CD14-positive monocyte (primary cell): ENCODE results near the gene PRKAG3. TPM values are rescaled to one million over a fixed set of nuclear protein-coding genes. Genes with fewer than 3 reads are reported as not detected.

ENCODE experiments used
- DNase-seq, 3 donors: peaks; one replicate each; pipeline ENCODE4 v3.0.0-alpha.2; 2011 to 2022
- H2AFZ ChIP-seq: 2 replicates; pipeline ENCODE4 v1.6.0; 2012; ENCODE audit warnings: mild to moderate bottlenecking, low read depth, low read length, inconsistent platforms; ENCODE audit not compliant: insufficient read depth, poor library complexity, severe bottlenecking
- H3K27ac ChIP-seq, 2 donors: 1 replicate in 1 of 2; 2 replicates in 1 of 2; pipeline ENCODE4 v1.5.1; 2012 to 2013; ENCODE audit warnings: low read length in 2 of 2, control low read depth in 1 of 2, inconsistent platforms in 1 of 2, low read depth in 1 of 2, mild to moderate bottlenecking in 1 of 2
- H3K27me3 ChIP-seq, 2 donors: one replicate each; pipeline versions ENCODE4 v1.6.0 to v1.6.1; 2011 to 2013; ENCODE audit warnings: low read length in 2 of 2; ENCODE audit not compliant: control insufficient read depth in 2 of 2, insufficient read depth in 2 of 2
- H3K36me3 ChIP-seq, 2 donors: replicated peaks in 1 of 2; 1 replicate in 1 of 2; 2 replicates in 1 of 2; pipeline versions ENCODE4 v1.5.1 to v1.6.1; 2012 to 2013; ENCODE audit warnings: low read length in 2 of 2, control low read depth in 1 of 2, inconsistent platforms in 1 of 2, mild to moderate bottlenecking in 1 of 2; ENCODE audit not compliant: insufficient read depth in 2 of 2, control insufficient read depth in 1 of 2
- H3K4me1 ChIP-seq, 2 donors: 1 replicate in 1 of 2; 2 replicates in 1 of 2; pipeline versions ENCODE4 v1.5.1 to v1.6.1; 2012 to 2013; ENCODE audit warnings: low read length in 2 of 2, control low read depth in 1 of 2, inconsistent platforms in 1 of 2, mild to moderate bottlenecking in 1 of 2, moderate library complexity in 1 of 2; ENCODE audit not compliant: insufficient read depth in 2 of 2, control insufficient read depth in 1 of 2
- H3K4me2 ChIP-seq: replicated peaks from 2 replicates; pipeline ENCODE3; 2012; ENCODE audit warnings: low read length, moderate library complexity, mild to moderate bottlenecking; ENCODE audit not compliant: poor library complexity, severe bottlenecking; ENCODE audit errors: extremely low read depth
- H3K4me3 ChIP-seq, 3 experiments: fragments of 200-600 bp in 1 of 3; sonication (generic) in 1 of 3; replicated peaks in 1 of 3; 1 replicate in 2 of 3; 2 replicates in 1 of 3; pipeline ENCODE4 v1.5.1; 2011 to 2013; ENCODE audit warnings: low read length in 3 of 3, mild to moderate bottlenecking in 3 of 3, control low read depth in 2 of 3, low read depth in 2 of 3, inconsistent platforms in 1 of 3, moderate library complexity in 1 of 3
- H3K79me2 ChIP-seq: 2 replicates; pipeline ENCODE4 v1.6.0; 2012; ENCODE audit warnings: mild to moderate bottlenecking, control low read depth, inconsistent platforms, low read length, moderate library complexity; ENCODE audit not compliant: insufficient read depth
- H3K9ac ChIP-seq: 2 replicates; pipeline ENCODE4 v1.6.0; 2017; ENCODE audit warnings: low read length, mild to moderate bottlenecking; ENCODE audit not compliant: insufficient read depth, poor library complexity, severe bottlenecking
- H3K9me3 ChIP-seq, 2 donors: replicated peaks in 1 of 2; 1 replicate in 1 of 2; 2 replicates in 1 of 2; pipeline versions ENCODE4 v1.5.1 to v1.6.1; 2012 to 2013; ENCODE audit warnings: low read length in 2 of 2, control low read depth in 1 of 2; ENCODE audit not compliant: control insufficient read depth in 1 of 2, insufficient read depth in 1 of 2
- H4K20me1 ChIP-seq: 2 replicates; pipeline ENCODE4 v1.6.0; 2012; ENCODE audit warnings: mild to moderate bottlenecking, low read length, control low read depth, moderate library complexity; ENCODE audit not compliant: insufficient read depth
- H3K27ac Mint-ChIP-seq, 7 donors: one replicate each; pipeline ENCODE4 v1.8.0; 2020; ENCODE audit warnings: mild to moderate bottlenecking in 7 of 7, mixed read lengths in 7 of 7, moderate library complexity in 6 of 7, inconsistent platforms in 2 of 7
- H3K27me3 Mint-ChIP-seq, 3 donors: one replicate each; pipeline ENCODE4 v1.8.0; 2021 to 2022; ENCODE audit warnings: low read depth in 3 of 3, mild to moderate bottlenecking in 3 of 3, mixed read lengths in 3 of 3, moderate library complexity in 3 of 3, inconsistent platforms in 1 of 3
- H3K36me3 Mint-ChIP-seq, 2 donors: one replicate each; pipeline ENCODE4 v1.8.0; 2020; ENCODE audit warnings: mixed read lengths in 2 of 2, inconsistent platforms in 1 of 2, mild to moderate bottlenecking in 1 of 2
- H3K4me1 Mint-ChIP-seq: one replicate; pipeline ENCODE4 v1.8.0; 2020; ENCODE audit warnings: mild to moderate bottlenecking, mixed read lengths
- H3K4me3 Mint-ChIP-seq, 2 donors: one replicate each; pipeline ENCODE4 v1.8.0; 2020; ENCODE audit warnings: mild to moderate bottlenecking in 2 of 2, mixed read lengths in 2 of 2, moderate library complexity in 1 of 2
- H3K9me3 Mint-ChIP-seq, 7 donors: one replicate each; pipeline ENCODE4 v1.8.0; 2020 to 2022; ENCODE audit warnings: mixed read lengths in 7 of 7, mild to moderate bottlenecking in 6 of 7, moderate library complexity in 6 of 7, inconsistent platforms in 2 of 7
- CTCF ChIP-seq: fragments of 200-600 bp; IDR thresholded peaks from one replicate; pipeline ENCODE4 v1.8.0; 2022; ENCODE audit warnings: antibody characterized with exemption, mild to moderate bottlenecking
- WGBS: methylation state at CpG from one replicate; pipeline ENCODE4 v1.1.5; 2013; ENCODE audit warnings: missing lambda C conversion rate; ENCODE audit not compliant: insufficient coverage; 5-methylcytosine and 5-hydroxymethylcytosine counted together
- intact Hi-C, 2 donors: fragments of 100-400 bp; cut with micrococcal nuclease; formaldehyde crosslinking; loops; one replicate each; pipeline versions ENCODE4 v1.15.0 to v1.15.1; 2023
- polyA plus RNA-seq, 3 donors: library from polyadenylated mRNA; depleted of rRNA in 1 of 3; unstranded in 2 of 3; stranded (reverse) in 1 of 3; fragments of 300-500 nt in 2 of 3; fragments of >200 nt in 1 of 3; fragmentation: Illumina TruSeq in 2 of 3; gene quantifications; 1 replicate in 2 of 3; 2 replicates in 1 of 3; pipeline ENCODE4 v1.2.3, GENCODE V29; 2012 to 2021

Gene PRKAG3
- polyA plus RNA-seq, 3 donors = not detected

- H3K4me3 ChIP-seq = no peak overlapping the region
- H2AFZ ChIP-seq = no peak overlapping the region
- DNase-seq = no peak
- WGBS = no CpG with 5 or more reads among the region's 2 CpGs
- Mint-ChIP-seq H3K36me3 (peaks cover 49 to 55% of the 10 kb centered on the region in 2 donors), H3K27me3 (peaks cover 11 to 16% (median 16%) of the 10 kb centered on the region in 3 donors), H3K4me1 (peaks cover 32% of the 10 kb centered on the region), H3K4me3 (no peak overlapping the region), H3K9me3 (peaks cover 0 to 8% (median 3%) of the 10 kb centered on the region in 7 donors), H3K27ac (no peak overlapping the region)
- H3K27ac ChIP-seq = no peak overlapping the region
- peaks cover 27% of the 10 kb centered on the region for H4K20me1 ChIP-seq
- no peak overlapping the region for H3K9ac ChIP-seq
- H3K27me3 ChIP-seq = peaks cover 0 to 3% of the 10 kb centered on the region in 2 donors
- TF ChIP-seq CTCF = no peak
- peaks cover 25 to 40% of the 10 kb centered on the region in 2 donors for H3K4me1 ChIP-seq
- intact Hi-C loops = no loop called here
- no peak overlapping the region for H3K4me2 ChIP-seq
- H3K9me3 ChIP-seq = no peaks in the 10 kb centered on the region
- peaks cover 12 to 48% of the 10 kb centered on the region in 2 donors for H3K36me3 ChIP-seq
- no peaks in the 10 kb centered on the region for H3K79me2 ChIP-seq
Measured at GRCh38 chr2:218810256-218810655, 21.3 kb downstream of the PRKAG3 start.

- Mint-ChIP-seq H3K36me3 (peaks cover 48 to 55% of the 10 kb centered on the region in 2 donors), H3K4me3 (no peak overlapping the region), H3K4me1 (peaks cover 35% of the 10 kb centered on the region), H3K27ac (no peak overlapping the region), H3K27me3 (peaks cover 13 to 16% (median 15%) of the 10 kb centered on the region in 3 donors), H3K9me3 (peaks cover 5 to 14% (median 9%) of the 10 kb centered on the region in 7 donors)
- H4K20me1 ChIP-seq = peaks cover 25% of the 10 kb centered on the region
- no peak overlapping the region for H2AFZ ChIP-seq
- H3K27me3 ChIP-seq = peaks cover 0 to 3% of the 10 kb centered on the region in 2 donors
- no peak overlapping the region for H3K4me3 ChIP-seq
- H3K9me3 ChIP-seq = peaks cover 3 to 5% of the 10 kb centered on the region in 2 donors
- H3K4me2 ChIP-seq = no peak overlapping the region
- DNase-seq = no peak
- intact Hi-C loops = no loop called here
- no peak overlapping the region for H3K9ac ChIP-seq
- WGBS = 98% methylated on average over 10 of the region's 12 CpGs
- no peak overlapping the region for H3K27ac ChIP-seq
- peaks cover 25 to 40% of the 10 kb centered on the region in 2 donors for H3K4me1 ChIP-seq
- no peak for TF ChIP-seq CTCF
- H3K36me3 ChIP-seq = peaks cover 7 to 41% of the 10 kb centered on the region in 2 donors
- no peaks in the 10 kb centered on the region for H3K79me2 ChIP-seq
Measured at GRCh38 chr2:218809515-218809914, 22.1 kb downstream of the PRKAG3 start.
